HG03175 (cell line): ENCODE measurements around the gene SCG2.
A peak's percentile ranks its signal among the peaks of the same experiment; 100 is the strongest.

Source experiments
- ATAC-seq: cut with Tn5 transposase; IDR thresholded peaks from one replicate; pipeline ENCODE4 v1.9.1; 2021; ENCODE audit warnings: mild to moderate bottlenecking, moderate library complexity; ENCODE audit not compliant: unreplicated experiment

SCG2 gene

DNA sequence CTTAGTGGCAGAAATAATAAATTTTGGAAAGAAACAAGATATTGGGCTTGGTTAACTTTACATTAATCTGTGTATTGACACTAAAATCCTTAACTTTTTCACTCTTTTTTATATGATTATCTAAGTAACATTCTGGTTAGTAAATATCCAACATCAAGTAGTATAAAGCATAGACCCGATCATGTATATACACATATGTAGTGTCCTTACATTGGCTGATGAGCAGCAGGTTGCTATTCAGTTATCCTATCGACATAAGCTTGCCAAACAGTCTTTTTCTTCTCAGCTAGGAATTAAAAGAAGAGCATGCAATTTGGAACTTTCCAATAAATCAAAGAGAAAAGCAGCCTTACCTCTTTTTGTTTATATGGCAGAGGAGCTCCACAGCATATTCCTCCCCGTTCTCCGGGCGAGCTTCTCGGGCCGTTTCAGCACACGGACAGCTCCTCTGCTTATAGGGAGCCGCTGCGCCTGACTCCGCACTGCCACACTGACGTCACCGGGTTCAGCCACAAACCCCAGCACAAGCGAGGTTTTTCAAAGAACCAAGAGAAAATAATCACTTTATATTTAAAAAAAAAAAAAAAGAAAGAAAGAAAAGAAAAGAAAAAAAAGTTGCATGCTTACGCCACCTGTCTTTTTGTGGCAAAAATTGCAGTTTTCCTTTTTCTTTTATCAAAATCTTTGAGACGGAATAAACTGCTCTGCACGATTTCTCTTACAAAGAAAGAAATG, at the start of gene SCG2:
Gene SCG2 (minus strand): TSS at position 430 of the 735 bp plus-strand sequence. CDS start 3,079 bp downstream, outside the sequence.
- ATAC-seq: peak; percentile 88

GRCh38 chr2:223649554-223650533, 47.7 kb upstream of the SCG2 start:
- no peak for ATAC-seq

- no peak for ATAC-seq
Measured at GRCh38 chr2:223648755-223649154, 46.6 kb upstream of the SCG2 start.

DNA sequence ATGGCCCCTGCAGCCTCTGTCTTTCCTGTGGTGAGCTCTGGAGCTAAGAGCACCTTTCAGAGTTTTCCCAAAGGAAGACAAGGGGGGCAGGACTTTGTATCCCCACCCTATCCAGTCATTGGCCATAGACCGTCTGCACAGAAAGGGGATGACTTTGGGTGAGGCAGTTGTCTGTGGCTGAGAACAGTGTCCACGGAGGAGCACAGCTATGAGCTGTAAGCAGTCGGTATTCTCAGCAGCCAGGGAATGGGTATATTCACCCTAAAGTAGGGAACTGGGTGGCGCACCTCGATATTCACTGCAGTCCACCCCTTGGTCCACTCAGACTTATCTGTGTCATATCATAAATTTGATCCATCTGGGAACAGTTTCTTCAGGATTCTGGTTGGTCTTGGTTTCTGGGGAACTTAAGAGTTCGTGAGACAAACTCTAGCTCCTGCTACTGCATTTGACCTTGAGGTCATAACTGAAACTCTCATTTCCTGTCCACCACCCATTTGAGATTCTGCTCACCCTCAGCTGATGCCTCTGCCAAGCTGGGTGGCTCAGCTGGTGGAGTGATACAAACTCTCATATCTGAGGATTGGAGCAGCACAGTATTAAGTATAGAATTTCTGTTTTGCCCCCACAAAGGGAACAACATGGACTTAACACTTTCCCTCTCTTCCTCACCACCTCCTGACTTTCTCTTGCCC, 45.2 kb upstream of the SCG2 start:
- peak; percentile 98 for ATAC-seq

DNA sequence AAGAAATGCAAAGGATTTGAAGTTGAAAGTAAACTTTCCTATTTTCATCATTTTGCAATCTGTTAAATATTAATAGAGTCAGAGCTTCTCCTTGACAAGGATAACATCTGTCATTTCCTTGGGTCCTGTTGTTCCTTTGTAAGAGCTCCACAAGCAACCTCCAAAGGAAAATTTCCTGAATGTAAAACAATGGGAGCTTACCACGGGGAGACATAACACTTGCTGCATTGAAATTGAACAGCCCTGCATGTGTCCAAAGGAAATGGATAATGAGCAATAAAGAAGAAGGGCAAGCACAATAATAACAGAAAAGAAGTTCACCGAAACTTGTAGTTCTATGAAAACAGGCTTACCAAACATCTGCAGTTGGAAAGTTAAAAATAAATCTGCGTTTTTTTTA, 42.0 kb upstream of the SCG2 start:
- ATAC-seq: no peak

DNA sequence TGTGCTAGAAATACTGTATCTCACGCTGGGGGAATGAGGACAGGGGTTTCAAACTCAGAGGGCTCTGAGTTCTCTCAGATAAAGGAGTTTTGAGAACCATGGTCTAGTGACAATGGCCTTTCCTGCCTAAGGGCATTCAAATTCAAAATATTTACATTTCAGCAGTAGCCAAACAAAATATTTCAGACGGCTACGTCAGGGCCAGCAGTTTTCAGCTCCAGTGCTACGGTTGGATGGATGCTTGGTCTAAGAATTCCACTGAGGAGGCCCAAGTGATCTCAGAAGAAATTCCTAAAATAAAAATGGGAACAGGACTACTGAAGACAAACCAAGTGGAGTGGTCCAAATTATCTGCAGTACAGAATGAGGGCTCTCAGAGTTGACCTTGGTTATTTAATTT, 41.1 kb upstream of the SCG2 start:
- no peak for ATAC-seq

DNA sequence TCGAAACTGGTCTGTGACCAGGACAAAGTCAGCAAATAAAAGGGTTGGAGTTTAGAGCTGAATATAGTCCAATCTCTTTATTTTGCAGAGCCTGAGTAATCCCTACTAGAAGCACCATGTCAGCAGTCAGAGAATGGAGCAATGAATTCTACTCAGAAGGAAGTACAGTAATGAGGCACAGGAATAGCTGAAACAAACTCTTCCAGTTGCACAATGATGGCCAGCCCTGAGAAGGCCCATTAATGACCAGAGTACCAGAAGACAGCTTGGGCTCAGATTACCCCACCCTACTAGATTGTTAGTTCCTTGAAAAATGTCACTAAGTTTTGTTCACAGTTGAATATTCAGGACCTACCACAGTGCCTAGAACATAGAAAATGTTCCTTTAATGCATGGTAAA, 40.3 kb upstream of the SCG2 start:
- ATAC-seq: no peak

GRCh38 chr2:223641082-223641481, 38.9 kb upstream of the SCG2 start:
- no peak for ATAC-seq

GRCh38 chr2:223635080-223635479, 32.9 kb upstream of the SCG2 start:
- no peak for ATAC-seq

- ATAC-seq: no peak
Measured at GRCh38 chr2:223634238-223634637, 32.1 kb upstream of the SCG2 start.

DNA sequence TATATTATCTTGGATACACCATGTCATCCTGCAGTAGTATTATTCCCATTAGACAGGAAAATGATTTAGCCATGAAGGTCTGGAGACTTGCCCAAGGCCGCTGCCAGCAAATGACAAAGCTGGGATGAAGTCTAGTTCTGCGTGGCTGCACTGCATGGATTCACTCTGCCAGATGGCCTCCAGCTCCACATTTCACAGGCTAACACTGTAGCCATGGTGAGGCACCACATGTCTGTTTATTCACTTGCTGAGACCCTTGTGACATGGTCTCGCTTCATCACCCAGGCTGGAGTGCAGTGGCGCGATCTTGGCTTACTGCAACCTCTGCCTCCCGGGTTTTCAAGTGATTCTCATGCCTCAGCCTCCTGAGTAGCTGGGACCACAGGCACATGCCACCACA, 31.5 kb upstream of the SCG2 start:
- ATAC-seq: no peak

- ATAC-seq: no peak
Measured at GRCh38 chr2:223632826-223633225, 30.7 kb upstream of the SCG2 start.

GRCh38 chr2:223626716-223627115, 24.6 kb upstream of the SCG2 start:
- ATAC-seq: no peak

DNA sequence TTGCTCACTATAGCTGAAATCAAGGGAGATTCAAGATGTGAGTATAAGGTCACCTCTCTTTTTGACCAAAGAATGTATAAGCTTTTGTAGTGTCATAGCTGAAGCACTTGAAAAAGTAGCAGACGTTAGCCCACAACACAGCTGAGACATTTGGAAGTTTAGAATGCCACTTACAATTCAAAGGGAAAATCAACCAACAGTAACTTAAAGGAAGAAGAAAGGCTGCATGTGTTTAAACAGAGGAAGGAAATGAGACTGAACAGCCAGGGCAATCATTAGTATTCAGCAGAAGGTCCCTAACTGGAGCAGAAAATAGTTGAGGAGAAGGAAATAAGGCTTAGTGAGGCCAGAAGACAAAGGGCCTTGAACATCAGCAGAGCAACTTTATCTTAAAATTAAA, 23.5 kb upstream of the SCG2 start:
- ATAC-seq: no peak

GRCh38 chr2:223621901-223622300, 19.7 kb upstream of the SCG2 start:
- ATAC-seq: no peak

- no peak for ATAC-seq
Measured at GRCh38 chr2:223619486-223620129, 17.4 kb upstream of the SCG2 start.

DNA sequence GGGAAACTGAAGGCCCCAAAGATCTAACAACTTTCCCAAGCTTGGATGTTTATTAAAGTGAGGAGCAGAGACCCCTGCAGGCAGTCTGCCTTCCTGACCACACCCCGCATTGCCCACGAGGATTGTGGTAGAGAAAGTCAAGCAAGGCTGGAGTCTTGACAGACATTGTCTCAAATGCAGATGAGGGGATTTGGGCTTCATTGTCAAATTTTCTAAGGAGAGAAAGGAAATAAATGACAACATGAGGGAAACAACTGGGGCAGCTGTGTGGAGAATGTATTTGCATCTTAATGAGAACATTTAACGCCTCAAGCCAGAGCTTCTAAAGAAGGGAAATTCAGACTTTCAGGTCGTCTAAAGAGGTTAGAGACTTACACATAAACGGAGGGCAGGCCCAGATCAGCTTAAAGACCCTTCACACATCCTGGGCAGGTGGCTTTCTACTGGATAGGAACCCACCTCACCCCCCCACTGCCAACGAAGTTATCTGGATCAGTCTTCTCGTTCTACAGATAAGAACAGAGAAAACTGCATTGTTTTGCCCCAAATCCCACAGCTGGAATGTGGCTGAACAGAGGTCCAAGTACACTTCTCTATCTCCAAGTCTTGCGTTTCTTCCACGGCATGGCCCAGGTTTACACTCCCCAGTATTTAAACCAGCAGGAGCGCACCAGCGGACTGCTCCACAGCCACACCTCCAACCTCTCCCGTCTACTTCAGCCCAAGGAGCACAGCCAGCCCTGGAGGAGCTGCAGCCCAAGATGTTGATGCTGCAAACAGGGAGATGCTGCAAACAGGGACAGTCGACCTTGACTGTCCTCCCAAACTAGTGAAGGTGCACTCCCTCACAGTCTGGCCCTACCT, 16.2 kb upstream of the SCG2 start:
- ATAC-seq: no peak

DNA sequence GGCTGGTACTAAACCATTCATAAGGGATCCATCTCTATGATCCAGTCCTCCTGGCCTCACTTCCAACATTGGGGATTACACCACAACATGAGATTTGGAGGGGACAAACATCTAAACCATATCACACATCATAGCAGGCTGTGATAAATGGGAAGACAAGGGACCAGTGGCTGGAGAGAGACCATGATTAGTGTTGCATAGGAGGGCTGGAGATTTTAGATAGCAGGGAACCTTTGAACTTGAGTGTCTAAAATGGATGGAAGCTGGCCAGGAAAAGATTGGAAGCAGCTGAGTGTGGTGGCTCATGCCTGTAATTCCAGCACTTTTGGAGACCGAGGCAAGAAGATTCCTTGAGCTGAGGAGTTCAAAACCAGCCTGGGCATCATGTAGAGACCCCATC, 12.4 kb upstream of the SCG2 start:
- no peak for ATAC-seq

DNA sequence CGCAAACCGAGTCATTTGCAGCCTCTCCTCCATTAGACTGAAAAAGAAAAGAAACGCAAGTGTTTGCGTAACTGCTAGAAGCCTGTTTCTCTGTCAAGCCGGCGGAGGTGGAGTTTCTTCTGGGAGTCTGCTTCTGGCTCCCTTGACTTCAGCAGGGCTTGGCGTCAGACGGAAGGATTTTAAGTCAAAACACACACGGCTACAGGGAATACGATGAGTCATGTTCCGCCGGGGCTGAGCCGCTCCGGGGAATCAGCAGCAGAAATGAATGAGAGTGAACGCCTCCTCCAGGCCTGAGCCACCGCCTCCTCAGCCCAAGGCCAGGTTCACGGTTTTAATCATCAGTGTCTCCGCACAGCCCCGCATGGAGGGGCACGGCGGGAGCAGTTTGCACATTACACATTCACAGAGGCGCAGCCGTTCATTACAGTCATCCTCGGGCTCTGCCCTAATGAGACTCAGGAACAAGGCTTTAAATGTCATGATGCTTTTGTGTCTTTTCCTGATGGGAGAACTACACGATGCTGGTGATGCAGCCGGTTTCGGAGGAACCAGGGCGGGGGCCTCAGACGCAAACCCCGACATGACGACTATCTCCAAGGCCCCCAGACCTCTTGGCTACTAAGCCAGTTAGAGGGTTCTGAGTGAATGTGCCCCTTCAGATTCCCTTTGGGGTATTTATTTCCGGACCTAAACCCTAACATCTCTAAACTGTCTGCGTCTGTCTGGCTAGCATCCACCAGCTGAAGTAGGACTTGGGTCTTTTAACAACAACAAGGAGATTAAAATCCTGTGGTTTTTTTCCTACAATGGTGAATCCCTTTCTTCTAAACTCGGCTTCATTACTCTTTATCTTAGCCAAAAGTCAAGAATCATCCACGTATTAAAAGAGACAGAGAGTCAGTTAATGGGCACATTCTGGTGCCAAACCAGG, 11.1 kb upstream of the SCG2 start:
- no peak for ATAC-seq
